Pancreas (tissue), 10 donors: Measurements from ENCODE around the gene CACNA1C. TPM values are rescaled to one million over a fixed set of nuclear protein-coding genes. Genes with fewer than 3 reads are reported as not detected.

Experiments
- ATAC-seq, 4 donors: fragments of 200-7000 bp; cut with Tn5 transposase; one replicate each; pipeline versions ENCODE4 v1.8.0 to v1.9.1; 2020; ENCODE audit warnings: mild to moderate bottlenecking in 4 of 4, moderate library complexity in 4 of 4
- DNase-seq, 6 donors: peaks; one replicate each; pipeline ENCODE4 v3.0.0-alpha.2; 2020
- FAIRE-seq: peaks from 2 replicates; lab custom pipeline; 2012; peaks lifted over from hg19 to GRCh38; lab: Jason Lieb, UNC
- H3K27ac ChIP-seq, 4 donors: fragments of 200-600 bp; sonication (generic); 1 replicate in 3 of 4; 2 replicates in 1 of 4; pipeline versions ENCODE4 v1.5.0 to v1.8.0; 2020
- H3K27me3 ChIP-seq, 4 donors: fragments of 200-600 bp; one replicate each; pipeline ENCODE4 v1.8.0; 2021
- H3K36me3 ChIP-seq, 3 donors: fragments of 200-600 bp; sonication (generic) in 1 of 3; one replicate each; pipeline versions ENCODE4 v1.5.0 to v1.8.0; 2020 to 2021
- H3K4me1 ChIP-seq, 3 donors: fragments of 200-600 bp; one replicate each; pipeline ENCODE4 v1.8.0; 2021
- H3K4me3 ChIP-seq, 4 donors: fragments of 200-600 bp; sonication (generic) in 2 of 4; one replicate each; pipeline versions ENCODE4 v1.5.0 to v1.8.0; 2020 to 2021
- H3K9me3 ChIP-seq, 4 donors: fragments of 200-600 bp; one replicate each; pipeline ENCODE4 v1.8.0; 2021
- WGBS, 2 donors: extraction: QIAGEN DNeasy Blood & Tissue Kit; methylation state at CpG; one replicate each; pipeline ENCODE4 v1.1.7; 2013; 5-methylcytosine and 5-hydroxymethylcytosine counted together
- intact Hi-C, 3 donors: fragments of 100-400 bp; cut with DNase I; formaldehyde crosslinking; loops; one replicate each; pipeline versions ENCODE4 v1.11.1 to v1.14.2; 2022
- polyA plus RNA-seq, 2 donors: library from polyadenylated mRNA; stranded (reverse); fragments of 200-250 nt; gene quantifications; one replicate each; pipeline ENCODE4 v1.2.3, GENCODE V29; 2013
- total RNA-seq, 6 donors: library from RNA; stranded (reverse); fragmentation: NEBNext Ultra II Directional in 4 of 6; extraction: Animal tissue kit (Norgen Biotek cat#: 25700) in 4 of 6; gene quantifications; one replicate each; pipeline versions ENCODE4 v1.2.1 to v1.2.4, GENCODE V29; 2021 to 2023
- TF ChIP-seq, protein P1 (sequence below), 4 donors: fragments of 200-600 bp; sonication (generic) in 3 of 4; IDR thresholded peaks; one replicate each; pipeline versions ENCODE4 v1.5.0 to v1.8.0; 2021; ENCODE audit warnings: antibody characterized with exemption in 4 of 4
- donor health status: healthy with polysubstance abuse.
- donor health status: DM: no; HTN: no; CAD: no; lungs with moderate emphysema.
- donor health status: DM: no; HTN: no; CAD: no.
- donor health status: control.
- donor health status: control.
- donor health status: Bipolar disorder and iron deficiency.
- donor health status: DM: yes; HTN: yes; CAD: no.
- donor health status: DM: no; HTN: no; CAD: no.
- donor health status: DM: no; HTN: no; CAD: no.
- donor health status: DM: yes; HTN: yes; CAD: no.

Gene CACNA1C
- total and polyA plus RNA-seq, 8 donors: 1.2 to 3.8 (median 2.3) TPM

DNA sequence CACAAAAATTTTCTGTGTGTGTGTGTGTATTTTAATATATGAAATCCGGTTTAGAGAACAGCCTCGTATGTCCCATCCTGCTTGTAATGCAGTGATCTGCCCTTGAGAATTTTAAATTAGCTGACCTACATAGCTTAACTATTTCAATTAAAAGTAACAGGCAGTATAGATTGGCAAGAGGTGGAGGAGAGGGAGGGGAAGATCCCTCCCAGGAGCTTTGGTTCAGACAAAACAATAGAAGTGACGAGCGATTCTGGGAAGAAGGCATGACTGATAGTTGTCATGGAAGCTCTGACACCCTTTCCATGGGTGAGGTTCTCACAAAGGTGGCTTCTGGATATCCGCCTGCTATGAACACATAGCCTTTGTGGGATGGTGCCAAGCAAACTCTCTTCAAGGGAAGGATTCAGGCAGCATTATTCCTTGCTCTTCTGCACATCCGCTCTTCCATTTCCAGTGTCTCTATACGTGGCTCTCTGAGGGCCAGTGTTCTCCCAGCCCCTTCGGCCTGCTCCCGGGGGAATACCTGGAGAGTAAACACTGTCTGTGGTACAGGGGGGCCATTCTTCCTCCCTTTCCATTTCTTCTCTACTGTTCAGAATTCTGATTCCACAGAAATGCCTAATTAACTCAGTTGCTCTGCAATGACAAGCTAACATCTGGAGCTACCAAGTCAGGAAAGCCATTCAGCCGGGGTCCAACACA, 182.0 kb downstream of the CACNA1C start:
- DNase-seq (no peak), FAIRE-seq (no peak), ATAC-seq (no peak)
- no peak overlapping the region for H3K4me3 ChIP-seq
- WGBS, 2 donors: 65 to 67% methylated on average over 10 of the region's 10 CpGs
- TF ChIP-seq, protein P1, sequence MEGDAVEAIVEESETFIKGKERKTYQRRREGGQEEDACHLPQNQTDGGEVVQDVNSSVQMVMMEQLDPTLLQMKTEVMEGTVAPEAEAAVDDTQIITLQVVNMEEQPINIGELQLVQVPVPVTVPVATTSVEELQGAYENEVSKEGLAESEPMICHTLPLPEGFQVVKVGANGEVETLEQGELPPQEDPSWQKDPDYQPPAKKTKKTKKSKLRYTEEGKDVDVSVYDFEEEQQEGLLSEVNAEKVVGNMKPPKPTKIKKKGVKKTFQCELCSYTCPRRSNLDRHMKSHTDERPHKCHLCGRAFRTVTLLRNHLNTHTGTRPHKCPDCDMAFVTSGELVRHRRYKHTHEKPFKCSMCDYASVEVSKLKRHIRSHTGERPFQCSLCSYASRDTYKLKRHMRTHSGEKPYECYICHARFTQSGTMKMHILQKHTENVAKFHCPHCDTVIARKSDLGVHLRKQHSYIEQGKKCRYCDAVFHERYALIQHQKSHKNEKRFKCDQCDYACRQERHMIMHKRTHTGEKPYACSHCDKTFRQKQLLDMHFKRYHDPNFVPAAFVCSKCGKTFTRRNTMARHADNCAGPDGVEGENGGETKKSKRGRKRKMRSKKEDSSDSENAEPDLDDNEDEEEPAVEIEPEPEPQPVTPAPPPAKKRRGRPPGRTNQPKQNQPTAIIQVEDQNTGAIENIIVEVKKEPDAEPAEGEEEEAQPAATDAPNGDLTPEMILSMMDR (IDR thresholded peaks at IDR 0.05): no peak
- intact Hi-C loops: no loop called here
- H3K27ac ChIP-seq: no peak overlapping the region
- H3K27me3 ChIP-seq: no peaks in the 10 kb centered on the region
- H3K4me1 ChIP-seq: no peaks in the 10 kb centered on the region
- no peaks in the 10 kb centered on the region for H3K9me3 ChIP-seq
- H3K36me3 ChIP-seq: no peaks in the 10 kb centered on the region

DNA sequence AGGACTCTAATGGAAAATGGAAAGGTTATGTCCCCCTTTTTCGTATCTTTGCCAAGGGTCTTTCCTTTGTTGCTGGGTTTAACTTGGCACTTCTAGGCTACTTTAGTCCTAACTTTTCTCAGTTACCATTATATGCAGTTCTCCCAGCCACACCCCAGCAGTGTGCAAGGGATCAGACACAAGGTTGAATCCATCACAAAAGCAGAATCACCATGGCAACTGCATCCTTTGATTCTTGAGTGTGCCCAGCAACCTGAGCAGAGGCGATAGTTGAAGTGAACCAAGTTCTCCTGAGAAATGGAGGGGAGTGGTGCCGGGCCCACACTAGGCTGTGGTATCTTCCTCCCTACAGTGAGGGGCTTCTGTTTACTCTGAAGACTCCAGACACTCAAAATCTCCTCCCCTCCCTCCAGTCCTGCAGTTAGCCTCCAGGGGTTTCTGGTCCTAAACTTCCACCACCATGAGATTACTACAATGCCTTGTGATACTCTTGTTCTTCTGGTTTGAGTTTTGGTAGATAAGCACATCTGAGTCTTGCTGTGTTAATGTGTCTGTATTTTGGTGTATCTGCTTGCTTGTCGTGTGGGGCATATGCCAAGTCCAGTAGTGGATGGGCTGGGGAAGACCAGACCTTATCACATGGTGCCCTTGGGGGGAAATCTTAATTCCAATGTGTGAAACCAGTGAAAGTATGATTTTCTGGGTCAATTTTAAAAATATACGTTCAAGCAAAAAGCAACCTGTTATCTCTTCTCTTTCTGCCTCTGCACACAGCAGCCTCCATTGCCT, 183.9 kb downstream of the CACNA1C start:
- intact Hi-C loops: no loop called here
- DNase-seq (no peak), ATAC-seq (no peak), FAIRE-seq (no peak)
- no peak overlapping the region for H3K27ac ChIP-seq
- TF ChIP-seq, protein P1 (IDR thresholded peaks at IDR 0.05): no peak
- H3K4me1 ChIP-seq: no peaks in the 10 kb centered on the region
- no peak overlapping the region for H3K4me3 ChIP-seq
- no peaks in the 10 kb centered on the region for H3K36me3 ChIP-seq
- no peaks in the 10 kb centered on the region for H3K27me3 ChIP-seq
- WGBS, 2 donors: 53 to 68% methylated on average over 5 of the region's 5 CpGs
- no peaks in the 10 kb centered on the region for H3K9me3 ChIP-seq

DNA sequence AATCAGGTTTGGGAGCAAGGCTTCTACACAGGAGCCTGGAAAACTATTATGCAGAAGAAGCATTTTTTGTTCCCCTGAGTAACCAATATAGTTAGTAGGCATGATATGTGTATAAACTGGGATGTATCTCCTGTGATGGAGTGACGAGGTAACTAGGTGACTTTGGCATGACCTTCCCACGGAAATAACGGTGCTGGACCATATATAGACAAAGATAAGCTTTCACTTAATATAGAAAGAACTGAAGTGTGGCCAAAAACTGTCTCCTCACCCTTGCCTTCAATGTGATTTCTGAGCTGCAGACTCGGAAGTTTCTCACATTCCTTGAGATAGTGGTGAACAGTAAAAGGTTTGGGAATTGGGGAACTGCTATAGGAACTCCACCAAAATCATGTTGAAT, 185.3 kb downstream of the CACNA1C start:
- Histone ChIP-seq H3K4me1 (no peaks in the 10 kb centered on the region), H3K4me3 (no peak overlapping the region), H3K36me3 (no peaks in the 10 kb centered on the region), H3K9me3 (no peaks in the 10 kb centered on the region), H3K27ac (no peak overlapping the region), H3K27me3 (no peaks in the 10 kb centered on the region)
- TF ChIP-seq, protein P1 (IDR thresholded peaks at IDR 0.05): no peak
- FAIRE-seq (no peak), ATAC-seq (no peak), DNase-seq (no peak)
- 37 to 48% methylated on average over 4 of the region's 4 CpGs for WGBS, 2 donors
- intact Hi-C loops: no loop called here

DNA sequence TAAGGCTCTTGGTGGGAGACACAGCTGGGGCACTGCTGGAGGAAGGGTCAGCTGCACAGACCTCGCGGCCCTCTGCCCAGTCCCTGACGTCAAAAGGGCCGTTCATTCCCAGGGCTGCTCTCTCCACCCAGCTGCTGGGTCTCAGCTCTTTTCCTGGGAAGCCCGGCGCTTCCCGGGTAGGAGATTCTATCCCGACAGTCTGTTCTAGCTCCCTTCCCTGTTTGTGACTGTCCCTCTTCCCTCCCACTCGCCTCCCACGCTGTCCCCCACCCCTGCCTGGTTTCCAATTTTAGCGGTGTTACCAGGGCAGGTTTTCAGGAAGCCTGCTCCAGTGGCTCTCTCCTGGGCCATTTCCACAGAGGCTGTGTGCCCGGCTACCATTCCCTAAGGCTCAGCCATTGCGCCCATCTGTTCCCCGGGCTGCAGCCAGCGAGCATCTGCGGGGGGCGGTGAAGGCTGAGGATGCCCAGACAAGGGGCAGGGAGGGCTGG, 186.6 kb downstream of the CACNA1C start:
- Histone ChIP-seq H3K4me3 (no peak overlapping the region), H3K27ac (no peak overlapping the region), H3K9me3 (no peaks in the 10 kb centered on the region), H3K27me3 (no peaks in the 10 kb centered on the region), H3K4me1 (no peaks in the 10 kb centered on the region), H3K36me3 (no peaks in the 10 kb centered on the region)
- WGBS, 2 donors: 56 to 62% methylated on average over 17 of the region's 17 CpGs
- intact Hi-C loops: no loop called here
- TF ChIP-seq, protein P1 (IDR thresholded peaks at IDR 0.05): no peak
- FAIRE-seq (no peak), DNase-seq (no peak), ATAC-seq (peak in 2 of 4 donors; percentile 21 to 50)
